ENCODE data around the gene KLHL12.

The KLHL12 gene

GRCh38 chr1:202926581-202927491, at the start of gene KLHL12:
KLHL12 (minus strand) TSS chr1:202927234; CDS start chr1:202925162, 2,072 bp downstream.
- ATAC-seq, result peak; percentile 99
- TF ChIP-seq ZFP30 (CRISPR knock-in tag; IDR thresholded peaks at IDR 0.05) (no peak), POU6F1 (CRISPR knock-in tag; IDR thresholded peaks at IDR 0.05; ENCODE audit: borderline replicate concordance, low read depth) (no peak), SNAI2 (CRISPR knock-in tag; IDR thresholded peaks at IDR 0.05) (no peak), ZNF70 (CRISPR knock-in tag; IDR thresholded peaks at IDR 0.05) (no peak), OSR1 (CRISPR knock-in tag; IDR thresholded peaks at IDR 0.05) (no peak), TSHZ2 (CRISPR knock-in tag; IDR thresholded peaks at IDR 0.05) (no peak), ZC3H10 (CRISPR knock-in tag; IDR thresholded peaks at IDR 0.05) (0 out of 2 replicates have a peak, but pooled peaks have one; percentile 31)

GRCh38 chr1:202976633-202977032, 49.6 kb upstream of the KLHL12 start:
- no peak for TF ChIP-seq ZC3H10 (CRISPR knock-in tag; IDR thresholded peaks at IDR 0.05)
- no peak for TF ChIP-seq POU6F1 (CRISPR knock-in tag; IDR thresholded peaks at IDR 0.05; ENCODE audit: borderline replicate concordance, low read depth)
- TF ChIP-seq ZNF565 (CRISPR knock-in tag; conservative IDR thresholded peaks at IDR 0.05; ENCODE audit: low read depth), result no peak
- no peak for TF ChIP-seq RARB (CRISPR knock-in tag; IDR thresholded peaks at IDR 0.05)
- no peak for TF ChIP-seq BACH2 (CRISPR knock-in tag; IDR thresholded peaks at IDR 0.05; ENCODE audit: borderline replicate concordance)
- no peak for TF ChIP-seq ESRRG (CRISPR knock-in tag; IDR thresholded peaks at IDR 0.05)
- TF ChIP-seq PATZ1 (CRISPR knock-in tag; IDR thresholded peaks at IDR 0.05; ENCODE audit: borderline replicate concordance), result no peak
- TF ChIP-seq ARNTL (CRISPR knock-in tag; IDR thresholded peaks at IDR 0.05; ENCODE audit: borderline replicate concordance, low read depth), result no peak
- no peak for TF ChIP-seq ZNF70 (CRISPR knock-in tag; IDR thresholded peaks at IDR 0.05)
- TF ChIP-seq CSRNP3 (CRISPR knock-in tag; IDR thresholded peaks at IDR 0.05), result no peak
- TF ChIP-seq ZNF8 (CRISPR knock-in tag; IDR thresholded peaks at IDR 0.05), result no peak
- ATAC-seq, result no peak

- ATAC-seq, result no peak
- TF ChIP-seq TSHZ2 (CRISPR knock-in tag; IDR thresholded peaks at IDR 0.05), result no peak
- no peak for TF ChIP-seq TOX (CRISPR knock-in tag; IDR thresholded peaks at IDR 0.05; ENCODE audit: borderline replicate concordance)
- TF ChIP-seq ESRRG (CRISPR knock-in tag; IDR thresholded peaks at IDR 0.05), result no peak
- TF ChIP-seq PPARA (CRISPR knock-in tag; IDR thresholded peaks at IDR 0.05; ENCODE audit: borderline replicate concordance), result no peak
- no peak for TF ChIP-seq ZNF565 (CRISPR knock-in tag; conservative IDR thresholded peaks at IDR 0.05; ENCODE audit: low read depth)
- no peak for TF ChIP-seq ISL1 (CRISPR knock-in tag; IDR thresholded peaks at IDR 0.05)
- TF ChIP-seq ZFP30 (CRISPR knock-in tag; IDR thresholded peaks at IDR 0.05), result no peak
- TF ChIP-seq RARB (CRISPR knock-in tag; IDR thresholded peaks at IDR 0.05), result no peak
- no peak for TF ChIP-seq ZFP3 (CRISPR knock-in tag; IDR thresholded peaks at IDR 0.05)
- TF ChIP-seq GLIS3 (CRISPR knock-in tag; IDR thresholded peaks at IDR 0.05), result no peak
- TF ChIP-seq BACH2 (CRISPR knock-in tag; IDR thresholded peaks at IDR 0.05; ENCODE audit: borderline replicate concordance), result no peak
- TF ChIP-seq OSR1 (CRISPR knock-in tag; IDR thresholded peaks at IDR 0.05), result no peak
- no peak for TF ChIP-seq SNAI2 (CRISPR knock-in tag; IDR thresholded peaks at IDR 0.05)
- no peak for TF ChIP-seq PATZ1 (CRISPR knock-in tag; IDR thresholded peaks at IDR 0.05; ENCODE audit: borderline replicate concordance)
- TF ChIP-seq ARNTL (CRISPR knock-in tag; IDR thresholded peaks at IDR 0.05; ENCODE audit: borderline replicate concordance, low read depth), result no peak
Observed at GRCh38 chr1:202974856-202975255, 47.8 kb upstream of the KLHL12 start.

Data from SK-N-SH treated with all-trans-retinoic acid at 6 μM for 48 hours (cell line).